K562 (cell line): ENCODE data around the gene CENPU. TPM values are rescaled to one million over a fixed set of nuclear protein-coding genes. Genes with fewer than 3 reads are reported as not detected.

ENCODE experiments used
- BMI1 ChIP-seq: fragments of 150-350 bp; IDR thresholded peaks from 2 replicates; pipeline ENCODE4 v1.6.1; 2014; ENCODE audit warnings: low read length
- CBX5 ChIP-seq: IDR thresholded peaks from 2 replicates; pipeline ENCODE4 v1.6.1; 2014; ENCODE audit warnings: low read depth, borderline replicate concordance
- DMBX1 ChIP-seq: fragments of 250-450 bp; sonication (Bioruptor Pico); IDR thresholded peaks from 2 replicates; pipeline ENCODE4 v1.8.0; 2022; ENCODE audit warnings: inconsistent platforms, mild to moderate bottlenecking, moderate library complexity, borderline replicate concordance
- E2F1 ChIP-seq: sonication (generic); formaldehyde crosslinking; IDR thresholded peaks from 2 replicates; pipeline ENCODE4 v1.8.1; 2023; ENCODE audit warnings: mild to moderate bottlenecking, missing genetic modification reagents, moderate library complexity
- FOXA3 ChIP-seq, 2 experiments: fragments of 450-650 bp in 1 of 2; sonication (generic) in 1 of 2; formaldehyde crosslinking; IDR thresholded peaks in 1 of 2; conservative IDR thresholded peaks in 1 of 2; 2 replicates each; pipeline versions ENCODE4 v1.4.0 to v1.8.0; 2020 to 2022; ENCODE audit warnings: mild to moderate bottlenecking in 2 of 2, missing genetic modification reagents in 1 of 2
- HDAC8 ChIP-seq: fragments of 450-650 bp; IDR thresholded peaks from 2 replicates; pipeline ENCODE4 v1.6.1; 2016; ENCODE audit warnings: mild to moderate bottlenecking, missing genetic modification characterization, moderate library complexity, missing compliant biosample characterization
- JUND ChIP-seq, 2 experiments: IDR thresholded peaks; 2 replicates in 1 of 2; 3 replicates in 1 of 2; pipeline ENCODE4 v1.6.1; 2011; ENCODE audit warnings: borderline replicate concordance in 2 of 2, low read depth in 2 of 2, low read length in 2 of 2, improper control_type of control experiment in 1 of 2, missing biosample characterization in 1 of 2, missing genetic modification characterization in 1 of 2, missing genetic modification reagents in 1 of 2
- NCOA1 ChIP-seq: fragments of 450-650 bp; IDR thresholded peaks from 2 replicates; pipeline ENCODE4 v1.6.1; 2016; ENCODE audit warnings: low read depth
- NR1H2 ChIP-seq: sonication (generic); formaldehyde crosslinking; IDR thresholded peaks from 2 replicates; pipeline ENCODE4 v1.4.0; 2020; ENCODE audit warnings: mild to moderate bottlenecking, missing genetic modification reagents
- NR2C2 ChIP-seq, 2 experiments: fragments of 200-800 bp in 1 of 2; sonication (Bioruptor generic) in 1 of 2; sonication (generic) in 1 of 2; formaldehyde crosslinking in 1 of 2; IDR thresholded peaks; 2 replicates each; pipeline versions ENCODE4 v1.6.1 to v1.8.0; 2016 to 2022; ENCODE audit warnings: mild to moderate bottlenecking in 1 of 2, missing compliant biosample characterization in 1 of 2, missing genetic modification characterization in 1 of 2, missing genetic modification reagents in 1 of 2
- PHF20 ChIP-seq: fragments of 450-650 bp; IDR thresholded peaks from 2 replicates; pipeline ENCODE4 v1.6.1; 2018; ENCODE audit not compliant: partially characterized antibody
- POLR2AphosphoS5 ChIP-seq: IDR thresholded peaks from 2 replicates; pipeline ENCODE4 v1.6.1; 2011; ENCODE audit warnings: mild to moderate bottlenecking, low read depth, low read length, moderate library complexity; ENCODE audit not compliant: control insufficient read depth, insufficient read depth
- PTTG1 ChIP-seq: fragments of 450-650 bp; IDR thresholded peaks from 2 replicates; pipeline ENCODE4 v1.6.1; 2016; ENCODE audit warnings: low read depth, mild to moderate bottlenecking, missing genetic modification characterization, missing compliant biosample characterization
- RBM14 ChIP-seq: fragments of 200-400 bp; formaldehyde crosslinking; IDR thresholded peaks from 2 replicates; pipeline ENCODE4 v1.6.1; 2018; ENCODE audit warnings: low read depth, mild to moderate bottlenecking, low read length, moderate library complexity, borderline replicate concordance; ENCODE audit not compliant: insufficient read depth
- SOX6 ChIP-seq: fragments of 450-650 bp; IDR thresholded peaks from 2 replicates; pipeline ENCODE4 v1.6.1; 2014; ENCODE audit warnings: mild to moderate bottlenecking
- SRSF9 ChIP-seq: fragments of 200-400 bp; formaldehyde crosslinking; IDR thresholded peaks from 2 replicates; pipeline ENCODE4 v1.6.1; 2017; ENCODE audit warnings: low read depth, low read length, borderline replicate concordance
- WHSC1 ChIP-seq: IDR thresholded peaks from one replicate; pipeline ENCODE4 v1.6.1; 2012; ENCODE audit warnings: low read length, control low read depth, inconsistent platforms
- ZNF134 ChIP-seq: fragments of 250-450 bp; sonication (Bioruptor Pico); conservative IDR thresholded peaks from 2 replicates; pipeline ENCODE4 v1.4.0; 2020
- ZNF316 ChIP-seq: fragments of 450-650 bp; IDR thresholded peaks from 2 replicates; pipeline ENCODE4 v1.6.1; 2016
- ZNF436 ChIP-seq: fragments of 250-450, 450-650 bp; sonication (Bioruptor Pico); formaldehyde crosslinking; IDR thresholded peaks from 2 replicates; pipeline ENCODE4 v1.7.0; 2020; ENCODE audit warnings: mild to moderate bottlenecking
- polyA plus RNA-seq, 8 experiments: library from polyadenylated mRNA; depleted of rRNA in 4 of 8; stranded (reverse) in 5 of 8; unstranded in 3 of 8; fragments of >200 nt; fragmentation: Nextera tagmentation in 2 of 8; fragmentation: Illumina TruSeq in 1 of 8; extraction: Ambion mirVana in 2 of 8; extraction: Trizol in 1 of 8; gene quantifications; 2 replicates each; pipeline versions ENCODE4 v1.2.1 to v1.2.3, GENCODE V29; 2011 to 2014; ENCODE audit warnings: inconsistent platforms in 1 of 8, missing spikeins in 1 of 8
- total RNA-seq, 7 experiments: library from RNA; depleted of rRNA in 6 of 7; stranded (reverse); fragments of >200 nt in 6 of 7; fragmentation: Illumina TruSeq in 2 of 7; extraction: Trizol in 2 of 7; gene quantifications; 2 replicates each; pipeline versions ENCODE4 v1.2.1 to v1.2.3, GENCODE V29; 2011 to 2021; ENCODE audit warnings: low replicate concordance in 1 of 7
- TF ChIP-seq, protein P1 (sequence below): sonication (generic); formaldehyde crosslinking; IDR thresholded peaks from 2 replicates; pipeline ENCODE4 v1.8.0; 2022; ENCODE audit warnings: mild to moderate bottlenecking, missing genetic modification reagents
- TF ChIP-seq, protein P2 (sequence below): sonication (generic); formaldehyde crosslinking; IDR thresholded peaks from 2 replicates; pipeline ENCODE4 v1.8.0; 2022; ENCODE audit warnings: mild to moderate bottlenecking, missing genetic modification reagents

The CENPU gene
- total and polyA plus RNA-seq, 9 of the 15 experiments (the other 6 are each of a cell fraction or from before 2014, with no cell fraction given) = 39.4 to 98.7 (median 84.3) TPM

DNA sequence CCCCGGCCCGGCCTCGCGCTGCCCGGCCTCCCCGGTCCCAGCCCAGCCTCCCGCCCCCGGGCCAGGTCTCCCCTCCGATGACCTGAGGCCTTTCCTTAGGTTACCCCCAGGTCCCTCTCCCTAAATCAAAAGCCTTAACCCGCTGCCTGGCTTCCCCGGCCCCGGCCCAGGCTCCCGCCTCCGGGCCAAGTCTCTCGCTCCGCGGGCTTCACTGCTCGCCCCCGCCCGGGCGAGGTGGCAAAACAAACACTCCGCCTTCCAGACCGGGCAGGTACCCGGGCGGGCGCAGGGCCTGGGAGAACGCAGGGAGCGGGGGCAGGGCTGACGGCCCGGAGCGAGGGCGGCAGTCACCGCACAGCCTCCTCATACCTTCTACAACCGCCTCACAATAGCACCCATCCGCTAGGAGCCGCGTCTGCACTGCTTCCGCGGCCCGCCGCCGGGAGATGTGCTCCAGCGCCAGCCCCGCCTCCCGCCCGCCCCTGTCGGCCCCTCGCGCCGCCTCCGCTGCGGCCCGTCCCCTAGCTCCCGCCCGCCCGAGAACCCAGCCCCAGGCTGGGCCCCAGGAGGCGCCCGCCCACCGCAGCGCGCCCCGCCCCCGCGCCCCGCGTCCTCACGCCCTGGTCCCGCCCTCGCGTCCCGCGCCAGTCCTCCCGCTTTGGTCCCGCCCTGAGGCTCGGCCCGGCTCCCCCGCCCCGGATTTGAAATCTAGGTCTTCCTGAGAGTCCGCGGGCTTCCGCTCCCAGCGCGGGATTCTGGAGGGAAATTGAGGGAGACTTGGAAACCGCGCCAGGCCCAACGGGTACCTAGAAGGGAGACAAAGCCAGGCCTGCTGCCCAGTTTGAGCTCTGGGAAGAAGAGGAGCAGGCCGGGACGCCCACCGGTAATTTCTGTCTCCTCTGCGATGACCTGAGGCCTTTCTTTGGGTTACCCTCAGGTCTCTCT, 84.6 kb downstream of the CENPU start, which contains the start of the genes CASP3 and PRIMPOL (continued):
- TF ChIP-seq FOXA3 (CRISPR knock-in tag; conservative IDR thresholded peaks at IDR 0.05 in 1 of 2, IDR thresholded peaks at IDR 0.05 in 1 of 2) (no peak; a peak in 1 of 4 replicates), RBM14 (no peak), ZNF134 (CRISPR knock-in tag) (0 out of 2 replicates have a peak, but pooled peaks have one; percentile 20), WHSC1 (no peak), CBX5 (0 out of 2 replicates have a peak, but pooled peaks have one; percentile 8), PTTG1 (no peak), ZNF436 (CRISPR knock-in tag) (no peak), BMI1 (no peak), POLR2AphosphoS5 (peak; percentile 72), NCOA1 (no peak), NR2C2 (CRISPR knock-in tag; IDR thresholded peaks at IDR 0.05) (0 out of 2 replicates have a peak, but pooled peaks have one; percentile 18), NR2C2 (tag; IDR thresholded peaks at IDR 0.05) (peak; percentile 88), SRSF9 (no peak), NR1H2 (CRISPR knock-in tag) (peak; percentile 49; the same call in 1 of the 2 replicates), SOX6 (peak; percentile 21; the same call in 1 of the 2 replicates), E2F1 (CRISPR knock-in tag) (no peak), JUND (IDR thresholded peaks at IDR 0.05; ENCODE audit: borderline replicate concordance, low read depth, low read length) (peak; percentile 43), JUND (tag; IDR thresholded peaks at IDR 0.05; ENCODE audit: borderline replicate concordance, low read depth, low read length) (no peak), HDAC8 (tag) (no peak), DMBX1 (no peak), PHF20 (peak; percentile 64), ZNF316 (no peak)
- TF ChIP-seq, protein P1, sequence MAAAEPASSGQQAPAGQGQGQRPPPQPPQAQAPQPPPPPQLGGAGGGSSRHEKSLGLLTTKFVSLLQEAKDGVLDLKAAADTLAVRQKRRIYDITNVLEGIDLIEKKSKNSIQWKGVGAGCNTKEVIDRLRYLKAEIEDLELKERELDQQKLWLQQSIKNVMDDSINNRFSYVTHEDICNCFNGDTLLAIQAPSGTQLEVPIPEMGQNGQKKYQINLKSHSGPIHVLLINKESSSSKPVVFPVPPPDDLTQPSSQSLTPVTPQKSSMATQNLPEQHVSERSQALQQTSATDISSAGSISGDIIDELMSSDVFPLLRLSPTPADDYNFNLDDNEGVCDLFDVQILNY (CRISPR knock-in tag) = no peak
- TF ChIP-seq, protein P2, sequence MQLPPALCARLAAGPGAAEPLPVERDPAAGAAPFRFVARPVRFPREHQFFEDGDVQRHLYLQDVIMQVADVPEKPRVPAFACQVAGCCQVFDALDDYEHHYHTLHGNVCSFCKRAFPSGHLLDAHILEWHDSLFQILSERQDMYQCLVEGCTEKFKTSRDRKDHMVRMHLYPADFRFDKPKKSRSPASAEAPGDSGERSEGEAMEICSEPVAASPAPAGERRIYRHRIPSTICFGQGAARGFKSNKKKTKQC = peak; percentile 38; the same call in 1 of the 2 replicates
